K562 (cell line): Measurements from ENCODE around the gene ZNF565. TPM values are rescaled to one million over a fixed set of nuclear protein-coding genes. Genes with fewer than 3 reads are reported as not detected.

Experiments
- AFF1 ChIP-seq, 2 experiments: fragments of 450-650 bp; IDR thresholded peaks; 2 replicates each; pipeline ENCODE4 v1.6.1; 2018; ENCODE audit warnings: mild to moderate bottlenecking in 2 of 2, low read depth in 1 of 2; ENCODE audit not compliant: partially characterized antibody in 2 of 2
- EP300 ChIP-seq: IDR thresholded peaks from 2 replicates; pipeline ENCODE4 v1.6.1; 2012; ENCODE audit warnings: low read length, improper control_type of control experiment
- HINFP ChIP-seq: fragments of 450-650 bp; conservative IDR thresholded peaks from 2 replicates; pipeline ENCODE4 v1.6.1; 2016; ENCODE audit warnings: missing genetic modification characterization, low read depth, mild to moderate bottlenecking, control low read depth, missing compliant biosample characterization
- HNRNPK ChIP-seq: fragments of 200-400 bp; formaldehyde crosslinking; IDR thresholded peaks from one replicate; pipeline ENCODE4 v1.6.1; 2018; ENCODE audit warnings: mild to moderate bottlenecking, low read depth, low read length; ENCODE audit not compliant: poor library complexity, severe bottlenecking
- PBX2 ChIP-seq, 2 experiments: IDR thresholded peaks in 1 of 2; conservative IDR thresholded peaks in 1 of 2; 2 replicates each; pipeline ENCODE4 v1.6.1; 2016; ENCODE audit warnings: low read depth in 2 of 2, mild to moderate bottlenecking in 1 of 2, missing compliant biosample characterization in 1 of 2, missing genetic modification characterization in 1 of 2, moderate library complexity in 1 of 2
- SAFB2 ChIP-seq: fragments of 200-400 bp; formaldehyde crosslinking; IDR thresholded peaks from 2 replicates; pipeline ENCODE4 v1.6.1; 2018; ENCODE audit warnings: borderline replicate concordance, low read length, low read depth, moderate library complexity; ENCODE audit not compliant: severe bottlenecking
- SNRNP70 ChIP-seq: fragments of 200-400 bp; formaldehyde crosslinking; optimal IDR thresholded peaks from 2 replicates; pipeline ENCODE3; 2017; ENCODE audit warnings: low read depth, low read length
- STAT6 ChIP-seq: sonication (generic); formaldehyde crosslinking; IDR thresholded peaks from 2 replicates; pipeline ENCODE4 v1.8.1; 2023; ENCODE audit warnings: mild to moderate bottlenecking, missing genetic modification reagents
- TARDBP ChIP-seq: fragments of 450-650 bp; IDR thresholded peaks from 2 replicates; pipeline ENCODE4 v1.6.1; 2016
- ZBTB33 ChIP-seq: sonication (generic); formaldehyde crosslinking; IDR thresholded peaks from 2 replicates; pipeline ENCODE4 v1.8.1; 2023; ENCODE audit warnings: mild to moderate bottlenecking, missing genetic modification reagents
- ZNF76 ChIP-seq: fragments of 250-450 bp; sonication (Bioruptor Pico); IDR thresholded peaks from 2 replicates; pipeline ENCODE4 v1.4.0; 2020; ENCODE audit warnings: mild to moderate bottlenecking, moderate library complexity, borderline replicate concordance
- polyA plus RNA-seq, 8 experiments: library from polyadenylated mRNA; depleted of rRNA in 4 of 8; stranded (reverse) in 5 of 8; unstranded in 3 of 8; fragments of >200 nt; fragmentation: Nextera tagmentation in 2 of 8; fragmentation: Illumina TruSeq in 1 of 8; extraction: Ambion mirVana in 2 of 8; extraction: Trizol in 1 of 8; gene quantifications; 2 replicates each; pipeline versions ENCODE4 v1.2.1 to v1.2.3, GENCODE V29; 2011 to 2014; ENCODE audit warnings: inconsistent platforms in 1 of 8, missing spikeins in 1 of 8
- total RNA-seq, 7 experiments: library from RNA; depleted of rRNA in 6 of 7; stranded (reverse); fragments of >200 nt in 6 of 7; fragmentation: Illumina TruSeq in 2 of 7; extraction: Trizol in 2 of 7; gene quantifications; 2 replicates each; pipeline versions ENCODE4 v1.2.1 to v1.2.3, GENCODE V29; 2011 to 2021; ENCODE audit warnings: low replicate concordance in 1 of 7

ZNF565 gene
- total and polyA plus RNA-seq, 9 of the 15 experiments (the other 6 are each of a cell fraction or from before 2014, with no cell fraction given): 1.3 to 3.2 (median 2.6) TPM

- TF ChIP-seq STAT6 (CRISPR knock-in tag): no peak
- TF ChIP-seq AFF1 (IDR thresholded peaks at IDR 0.05; ENCODE audit: low read depth in 1 of 2, partially characterized antibody in 2 of 2): peak in 1 of 2 experiments; percentile 19
- TF ChIP-seq SNRNP70: no peak
- TF ChIP-seq HINFP: no peak
- no peak for TF ChIP-seq PBX2 (CRISPR knock-in tag; IDR thresholded peaks at IDR 0.05; ENCODE audit: low read depth)
- TF ChIP-seq PBX2 (tag; conservative IDR thresholded peaks at IDR 0.05; ENCODE audit: low read depth): no peak
- no peak for TF ChIP-seq SAFB2
- TF ChIP-seq ZBTB33 (CRISPR knock-in tag): no peak
- TF ChIP-seq EP300: no peak
- 0 out of 2 replicates have a peak, but pooled peaks have one; percentile 48 for TF ChIP-seq TARDBP
- no peak for TF ChIP-seq HNRNPK
- no peak for TF ChIP-seq ZNF76 (CRISPR knock-in tag)
Measured at GRCh38 chr19:36215276-36216123, 1.0 kb upstream of the ZNF565 start (continued).
